GM12878 (cell line): ENCODE results near the gene TBC1D9B. TPM values are rescaled to one million over a fixed set of nuclear protein-coding genes. Genes with fewer than 3 reads are reported as not detected.

Source experiments
- CHD2 ChIP-seq: IDR thresholded peaks from 2 replicates; pipeline ENCODE4 v1.6.1; 2011; ENCODE audit warnings: low read depth, low read length, improper control_type of control experiment, borderline replicate concordance
- EGR1 ChIP-seq, 2 experiments: IDR thresholded peaks; 1 replicate in 1 of 2; 2 replicates in 1 of 2; pipeline ENCODE4 v1.6.1; 2011 to 2012; ENCODE audit warnings: low read depth in 2 of 2, low read length in 2 of 2, borderline replicate concordance in 1 of 2, mild to moderate bottlenecking in 1 of 2, moderate library complexity in 1 of 2
- MTA2 ChIP-seq: fragments of 450-650 bp; IDR thresholded peaks from 2 replicates; pipeline ENCODE4 v1.6.1; 2016; ENCODE audit warnings: low read depth, mild to moderate bottlenecking, moderate library complexity
- polyA plus RNA-seq, 11 experiments: library from polyadenylated mRNA; depleted of rRNA in 4 of 11; unstranded in 6 of 11; stranded (reverse) in 5 of 11; fragments of >200 nt; fragmentation: Nextera tagmentation in 4 of 11; fragmentation: Illumina TruSeq in 1 of 11; extraction: Ambion mirVana in 4 of 11; extraction: Trizol in 1 of 11; gene quantifications; 1 replicate in 1 of 11; 2 replicates in 10 of 11; pipeline versions ENCODE4 v1.2.1 to v1.2.3, GENCODE V29; 2011 to 2016; ENCODE audit warnings: inconsistent platforms in 2 of 11, missing spikeins in 2 of 11, low read depth in 1 of 11
- total RNA-seq, 4 experiments: library from RNA; depleted of rRNA in 3 of 4; stranded (reverse); fragments of >200 nt in 3 of 4; fragmentation: Illumina TruSeq in 1 of 4; extraction: Trizol in 1 of 4; gene quantifications; 2 replicates each; pipeline versions ENCODE4 v1.2.1 to v1.2.3, GENCODE V29; 2013 to 2021
- TF ChIP-seq, protein P1 (sequence below): IDR thresholded peaks from 2 replicates; pipeline ENCODE4 v1.6.1; 2012; ENCODE audit warnings: improper control_type of control experiment, low read depth, low read length; ENCODE audit not compliant: insufficient replicate concordance
- TF ChIP-seq, protein P2 (sequence below): fragments of 450-650 bp; IDR thresholded peaks from 2 replicates; pipeline ENCODE4 v1.6.1; 2017; ENCODE audit warnings: low read depth, mild to moderate bottlenecking, moderate library complexity

TBC1D9B gene
- total and polyA plus RNA-seq, 10 of the 15 experiments (the other 5 are each of a cell fraction or from before 2014, with no cell fraction given): 4.0 to 74.2 (median 34.6) TPM

DNA sequence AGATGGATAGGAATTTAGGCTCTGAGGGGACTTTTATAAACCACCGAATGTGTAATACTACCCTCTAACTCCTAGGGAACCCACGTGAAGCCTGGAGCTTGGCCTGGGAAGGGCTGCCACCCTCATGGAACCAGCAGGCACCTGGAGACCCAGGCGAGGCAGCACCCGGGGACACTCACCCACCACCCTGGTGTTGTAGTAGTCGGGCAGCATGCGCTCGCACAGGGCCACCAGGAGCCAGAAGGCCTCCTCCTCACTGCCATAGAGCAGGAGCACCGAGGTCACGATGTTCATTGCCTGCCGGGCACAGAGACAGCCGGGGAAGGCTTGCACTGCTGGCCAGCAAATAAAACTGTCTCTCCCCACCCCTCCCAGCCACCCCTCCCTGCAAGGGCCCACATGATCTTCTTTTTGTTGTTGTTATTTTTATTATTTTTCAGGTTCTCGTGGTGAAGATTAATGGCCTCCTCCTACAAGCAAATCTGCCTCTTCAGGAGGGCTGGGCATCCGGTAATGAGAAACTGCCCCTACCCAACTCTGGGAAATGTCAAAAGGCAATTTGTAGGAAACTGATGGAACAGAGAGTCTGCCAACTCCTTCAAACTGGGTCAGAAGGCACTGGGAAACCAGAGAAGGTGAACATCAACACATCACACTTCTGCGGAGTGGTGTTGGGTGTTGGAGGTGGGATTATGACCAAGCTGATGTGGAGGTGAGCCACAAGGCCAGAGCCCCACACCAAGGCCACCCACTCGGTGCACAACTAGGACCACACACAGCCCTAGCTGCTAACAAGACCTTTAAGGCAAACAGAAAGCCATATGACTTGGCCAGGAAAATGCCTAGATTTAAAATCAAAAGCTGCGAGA is 31.7 kb downstream of the TBC1D9B start (continued):
- TF ChIP-seq, protein P1, sequence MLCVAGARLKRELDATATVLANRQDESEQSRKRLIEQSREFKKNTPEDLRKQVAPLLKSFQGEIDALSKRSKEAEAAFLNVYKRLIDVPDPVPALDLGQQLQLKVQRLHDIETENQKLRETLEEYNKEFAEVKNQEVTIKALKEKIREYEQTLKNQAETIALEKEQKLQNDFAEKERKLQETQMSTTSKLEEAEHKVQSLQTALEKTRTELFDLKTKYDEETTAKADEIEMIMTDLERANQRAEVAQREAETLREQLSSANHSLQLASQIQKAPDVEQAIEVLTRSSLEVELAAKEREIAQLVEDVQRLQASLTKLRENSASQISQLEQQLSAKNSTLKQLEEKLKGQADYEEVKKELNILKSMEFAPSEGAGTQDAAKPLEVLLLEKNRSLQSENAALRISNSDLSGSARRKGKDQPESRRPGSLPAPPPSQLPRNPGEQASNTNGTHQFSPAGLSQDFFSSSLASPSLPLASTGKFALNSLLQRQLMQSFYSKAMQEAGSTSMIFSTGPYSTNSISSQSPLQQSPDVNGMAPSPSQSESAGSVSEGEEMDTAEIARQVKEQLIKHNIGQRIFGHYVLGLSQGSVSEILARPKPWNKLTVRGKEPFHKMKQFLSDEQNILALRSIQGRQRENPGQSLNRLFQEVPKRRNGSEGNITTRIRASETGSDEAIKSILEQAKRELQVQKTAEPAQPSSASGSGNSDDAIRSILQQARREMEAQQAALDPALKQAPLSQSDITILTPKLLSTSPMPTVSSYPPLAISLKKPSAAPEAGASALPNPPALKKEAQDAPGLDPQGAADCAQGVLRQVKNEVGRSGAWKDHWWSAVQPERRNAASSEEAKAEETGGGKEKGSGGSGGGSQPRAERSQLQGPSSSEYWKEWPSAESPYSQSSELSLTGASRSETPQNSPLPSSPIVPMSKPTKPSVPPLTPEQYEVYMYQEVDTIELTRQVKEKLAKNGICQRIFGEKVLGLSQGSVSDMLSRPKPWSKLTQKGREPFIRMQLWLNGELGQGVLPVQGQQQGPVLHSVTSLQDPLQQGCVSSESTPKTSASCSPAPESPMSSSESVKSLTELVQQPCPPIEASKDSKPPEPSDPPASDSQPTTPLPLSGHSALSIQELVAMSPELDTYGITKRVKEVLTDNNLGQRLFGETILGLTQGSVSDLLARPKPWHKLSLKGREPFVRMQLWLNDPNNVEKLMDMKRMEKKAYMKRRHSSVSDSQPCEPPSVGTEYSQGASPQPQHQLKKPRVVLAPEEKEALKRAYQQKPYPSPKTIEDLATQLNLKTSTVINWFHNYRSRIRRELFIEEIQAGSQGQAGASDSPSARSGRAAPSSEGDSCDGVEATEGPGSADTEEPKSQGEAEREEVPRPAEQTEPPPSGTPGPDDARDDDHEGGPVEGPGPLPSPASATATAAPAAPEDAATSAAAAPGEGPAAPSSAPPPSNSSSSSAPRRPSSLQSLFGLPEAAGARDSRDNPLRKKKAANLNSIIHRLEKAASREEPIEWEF: no peak
- TF ChIP-seq, protein P2, sequence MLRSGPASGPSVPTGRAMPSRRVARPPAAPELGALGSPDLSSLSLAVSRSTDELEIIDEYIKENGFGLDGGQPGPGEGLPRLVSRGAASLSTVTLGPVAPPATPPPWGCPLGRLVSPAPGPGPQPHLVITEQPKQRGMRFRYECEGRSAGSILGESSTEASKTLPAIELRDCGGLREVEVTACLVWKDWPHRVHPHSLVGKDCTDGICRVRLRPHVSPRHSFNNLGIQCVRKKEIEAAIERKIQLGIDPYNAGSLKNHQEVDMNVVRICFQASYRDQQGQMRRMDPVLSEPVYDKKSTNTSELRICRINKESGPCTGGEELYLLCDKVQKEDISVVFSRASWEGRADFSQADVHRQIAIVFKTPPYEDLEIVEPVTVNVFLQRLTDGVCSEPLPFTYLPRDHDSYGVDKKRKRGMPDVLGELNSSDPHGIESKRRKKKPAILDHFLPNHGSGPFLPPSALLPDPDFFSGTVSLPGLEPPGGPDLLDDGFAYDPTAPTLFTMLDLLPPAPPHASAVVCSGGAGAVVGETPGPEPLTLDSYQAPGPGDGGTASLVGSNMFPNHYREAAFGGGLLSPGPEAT: no peak
- TF ChIP-seq MTA2: no peak
- no peak for TF ChIP-seq EGR1 (IDR thresholded peaks at IDR 0.05; ENCODE audit: borderline replicate concordance in 1 of 2, low read depth in 2 of 2, low read length in 2 of 2)
- no peak for TF ChIP-seq CHD2
- TF ChIP-seq, all 136 proteins: peak for 0
